ENCODE measurements around the gene HOXB4.

HOXB4 gene

DNA sequence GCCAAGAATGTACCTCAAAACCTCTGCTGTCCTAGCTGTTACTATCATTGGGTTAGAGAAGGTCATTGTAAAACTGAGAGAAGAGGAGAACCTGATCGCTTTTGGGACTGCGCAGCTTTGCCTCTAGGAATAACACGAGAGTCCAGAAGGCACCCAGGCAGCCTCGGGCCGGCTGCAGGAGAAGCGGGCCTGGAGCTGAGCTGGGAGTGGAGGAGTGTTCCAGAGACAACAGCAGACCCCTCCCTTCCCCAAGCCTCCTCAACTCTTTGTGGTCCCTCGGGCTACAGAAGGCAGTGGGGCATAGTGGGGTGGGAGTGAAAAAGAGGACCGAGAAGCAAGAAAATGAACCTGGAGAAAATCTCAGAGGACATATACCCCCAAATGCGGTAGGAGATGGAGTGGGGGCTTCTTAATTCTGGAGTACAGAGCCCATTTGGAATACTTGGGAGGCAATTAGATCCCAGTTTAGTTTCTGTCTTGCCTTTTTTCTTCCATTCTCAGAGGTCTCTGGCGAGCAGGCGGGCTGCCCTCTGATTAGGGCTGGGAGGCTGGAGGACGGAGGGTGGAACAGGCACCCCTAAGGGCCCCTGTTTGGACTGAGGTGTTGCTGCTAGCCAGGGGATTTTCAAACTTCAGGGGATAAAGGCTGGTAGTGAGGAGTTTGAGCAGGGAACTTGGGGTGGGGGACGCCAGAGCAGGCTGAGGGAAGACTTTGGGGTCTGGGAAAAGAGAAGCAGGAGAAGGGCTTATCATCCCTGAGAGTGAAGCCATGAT lies 19.9 kb downstream of the HOXB4 start:
- no peak for DNase-seq (ENCODE audit: low read depth)
- H3K4me3 ChIP-seq (ENCODE audit: low read length), result peak overlapping the region; percentile 20
- TF ChIP-seq, protein P1, sequence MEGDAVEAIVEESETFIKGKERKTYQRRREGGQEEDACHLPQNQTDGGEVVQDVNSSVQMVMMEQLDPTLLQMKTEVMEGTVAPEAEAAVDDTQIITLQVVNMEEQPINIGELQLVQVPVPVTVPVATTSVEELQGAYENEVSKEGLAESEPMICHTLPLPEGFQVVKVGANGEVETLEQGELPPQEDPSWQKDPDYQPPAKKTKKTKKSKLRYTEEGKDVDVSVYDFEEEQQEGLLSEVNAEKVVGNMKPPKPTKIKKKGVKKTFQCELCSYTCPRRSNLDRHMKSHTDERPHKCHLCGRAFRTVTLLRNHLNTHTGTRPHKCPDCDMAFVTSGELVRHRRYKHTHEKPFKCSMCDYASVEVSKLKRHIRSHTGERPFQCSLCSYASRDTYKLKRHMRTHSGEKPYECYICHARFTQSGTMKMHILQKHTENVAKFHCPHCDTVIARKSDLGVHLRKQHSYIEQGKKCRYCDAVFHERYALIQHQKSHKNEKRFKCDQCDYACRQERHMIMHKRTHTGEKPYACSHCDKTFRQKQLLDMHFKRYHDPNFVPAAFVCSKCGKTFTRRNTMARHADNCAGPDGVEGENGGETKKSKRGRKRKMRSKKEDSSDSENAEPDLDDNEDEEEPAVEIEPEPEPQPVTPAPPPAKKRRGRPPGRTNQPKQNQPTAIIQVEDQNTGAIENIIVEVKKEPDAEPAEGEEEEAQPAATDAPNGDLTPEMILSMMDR (conservative IDR thresholded peaks at IDR 0.05; ENCODE audit: low read length), result no peak

DNA sequence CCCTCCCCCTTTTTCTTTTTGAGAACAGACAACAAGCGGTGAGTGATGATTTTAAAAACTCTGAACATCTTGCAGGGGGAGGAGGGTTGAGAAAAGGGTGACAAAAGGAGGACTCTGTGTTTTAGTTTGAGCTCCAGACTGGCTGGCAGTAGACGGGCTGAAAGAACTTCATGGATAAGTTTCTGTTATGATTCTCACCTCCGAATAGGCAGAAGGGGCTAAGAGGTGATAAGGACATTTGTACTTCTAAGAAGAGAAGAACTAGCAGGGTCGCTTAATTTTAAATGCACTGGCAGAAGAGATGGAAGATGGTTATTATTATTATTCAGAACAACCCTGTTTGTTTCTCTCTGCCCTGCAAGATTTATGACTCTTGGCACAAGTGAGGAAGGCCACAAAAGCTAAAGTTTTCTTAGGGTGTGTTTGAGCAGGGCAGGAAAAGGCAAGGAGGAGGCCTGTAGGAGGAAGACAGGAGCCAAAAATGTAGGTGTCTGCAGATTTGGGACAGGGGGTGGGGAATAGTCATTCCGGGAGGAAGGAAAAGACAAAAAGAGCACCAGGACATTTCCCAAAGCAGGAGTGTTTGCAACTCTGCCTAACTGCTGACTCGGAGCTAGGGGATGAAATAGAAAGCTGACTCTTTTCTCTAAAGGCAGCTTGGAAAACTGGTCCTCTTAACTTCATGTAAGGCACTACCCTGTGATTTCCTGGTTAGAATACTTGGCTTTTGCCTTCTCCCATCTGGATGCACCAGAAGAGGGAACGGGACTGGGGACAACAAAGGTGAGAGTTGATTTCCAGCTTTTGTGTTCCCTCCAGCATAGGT lies 21.4 kb downstream of the HOXB4 start:
- TF ChIP-seq, protein P1 (conservative IDR thresholded peaks at IDR 0.05; ENCODE audit: low read length), result no peak
- H3K4me3 ChIP-seq (ENCODE audit: low read length), result peak overlapping the region; percentile 20
- no peak for DNase-seq (ENCODE audit: low read depth)

DNA sequence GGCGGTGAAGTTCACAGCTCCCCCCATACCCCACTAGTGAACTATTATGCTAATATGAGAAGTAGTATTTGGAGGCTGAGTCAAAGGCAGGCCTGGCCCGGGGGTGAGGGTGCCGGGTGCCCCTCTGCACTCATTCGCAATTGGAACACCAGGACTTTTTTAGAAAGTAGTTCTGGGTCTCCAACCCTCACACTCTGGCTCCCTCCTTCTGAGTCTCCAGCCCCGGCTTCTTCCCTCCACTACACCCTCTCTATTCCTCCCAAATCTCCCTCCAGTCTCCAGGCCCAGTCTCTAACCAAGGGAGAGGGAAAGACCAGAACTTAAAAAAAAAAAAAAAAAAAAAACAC lies 21.9 kb downstream of the HOXB4 start:
- TF ChIP-seq, protein P1 (conservative IDR thresholded peaks at IDR 0.05; ENCODE audit: low read length), result no peak
- DNase-seq (ENCODE audit: low read depth), result no peak
- peak overlapping the region; percentile 60 for H3K4me3 ChIP-seq (ENCODE audit: low read length)

DNA sequence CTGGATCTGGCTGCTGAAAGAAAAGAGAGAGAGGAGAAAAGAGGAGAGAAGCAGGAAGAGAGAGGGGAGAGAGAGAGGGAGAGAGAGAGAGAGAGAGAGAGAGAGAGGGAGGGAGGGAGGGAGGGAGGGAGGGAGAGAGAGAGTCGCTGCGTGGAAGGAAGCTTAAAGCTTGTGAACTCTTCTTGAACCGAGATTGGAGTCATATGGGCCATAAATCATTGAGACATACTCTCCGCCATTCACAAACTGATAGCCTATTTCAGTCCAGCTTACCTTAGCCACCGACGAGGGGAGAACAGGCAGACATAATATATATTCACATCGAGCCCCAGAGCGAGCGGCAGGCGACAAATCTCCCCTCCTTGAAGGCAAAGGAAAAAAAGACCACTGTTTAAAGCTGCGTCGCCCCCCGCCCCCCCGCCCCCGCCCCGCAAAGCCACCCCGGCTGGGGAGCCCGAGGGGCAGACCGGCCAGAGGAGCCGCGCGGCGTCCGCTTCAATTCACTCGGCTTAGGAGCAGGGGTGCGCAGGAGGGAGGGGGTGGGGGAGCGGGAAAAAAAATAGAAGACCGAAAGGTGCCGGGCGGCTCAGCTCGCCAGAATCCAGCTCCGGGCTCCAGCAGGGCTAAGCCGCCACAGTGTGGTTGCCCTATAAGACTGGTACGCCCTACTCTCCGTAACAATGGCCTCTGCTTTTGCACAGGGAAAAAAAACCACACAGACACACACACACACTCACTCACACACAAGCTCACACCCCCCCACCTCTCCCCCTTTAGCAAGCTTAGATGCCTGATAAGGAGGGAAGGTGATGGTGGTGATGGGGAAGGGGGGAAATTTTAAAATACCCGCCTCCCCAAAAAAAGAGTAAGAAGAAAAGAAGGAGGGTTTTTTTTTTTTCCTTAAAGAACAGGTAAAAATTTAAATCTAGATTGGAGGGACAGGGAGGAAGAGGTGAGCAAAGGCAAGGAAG lies 22.6 kb downstream of the HOXB4 start:
- H3K4me3 ChIP-seq (ENCODE audit: low read length), result peak overlapping the region; percentile 60
- peak; percentile 95 for DNase-seq (ENCODE audit: low read depth)

DNA sequence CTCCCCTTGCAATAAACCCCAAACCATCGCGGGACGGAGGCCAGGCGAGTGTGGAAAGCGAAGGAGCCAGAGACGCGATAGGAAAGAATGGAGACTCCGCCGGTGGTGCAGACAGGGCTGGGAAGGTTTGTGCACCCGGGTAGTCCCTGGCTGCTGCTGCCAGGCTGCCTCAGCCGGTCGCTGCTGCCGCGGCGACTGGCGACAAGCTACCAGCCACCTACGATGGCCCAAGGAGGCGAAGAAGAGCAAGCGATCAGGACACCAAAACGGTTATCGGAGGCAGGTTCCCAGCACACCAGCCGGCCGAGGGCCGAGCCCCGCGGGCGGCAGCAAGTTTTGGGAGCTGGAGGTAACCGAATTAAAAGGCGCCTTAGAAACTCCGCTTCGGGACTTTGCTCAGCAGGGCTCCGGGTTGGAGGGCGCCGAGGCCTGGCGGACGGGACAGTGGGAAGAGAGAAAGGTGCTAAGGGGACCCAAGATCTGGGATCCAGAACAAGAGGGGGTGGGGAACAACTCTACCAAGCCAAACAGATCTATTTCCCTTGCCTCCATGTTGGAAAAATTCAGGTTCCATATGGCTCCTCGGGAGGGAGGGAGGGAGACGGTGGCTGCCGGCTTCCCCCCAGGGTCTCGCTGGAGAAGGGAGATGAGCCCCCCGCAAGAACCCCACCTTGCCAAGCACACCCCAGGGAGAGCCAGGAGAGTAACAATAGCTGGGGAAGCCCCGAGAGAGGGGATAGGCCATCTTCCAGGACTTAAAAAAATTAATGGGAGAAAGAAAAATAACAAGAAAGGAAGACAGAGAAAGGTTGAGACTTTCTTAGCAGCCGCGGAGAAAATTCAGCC lies 23.5 kb downstream of the HOXB4 start:
- DNase-seq (ENCODE audit: low read depth), result no peak
- TF ChIP-seq, protein P1 (conservative IDR thresholded peaks at IDR 0.05; ENCODE audit: low read length), result no peak
- H3K4me3 ChIP-seq (ENCODE audit: low read length), result peak overlapping the region; percentile 60

More for the DNA sequence above, 22.6 kb downstream of the HOXB4 start:
- TF ChIP-seq, protein P1 (conservative IDR thresholded peaks at IDR 0.05; ENCODE audit: low read length), result no peak

DNA sequence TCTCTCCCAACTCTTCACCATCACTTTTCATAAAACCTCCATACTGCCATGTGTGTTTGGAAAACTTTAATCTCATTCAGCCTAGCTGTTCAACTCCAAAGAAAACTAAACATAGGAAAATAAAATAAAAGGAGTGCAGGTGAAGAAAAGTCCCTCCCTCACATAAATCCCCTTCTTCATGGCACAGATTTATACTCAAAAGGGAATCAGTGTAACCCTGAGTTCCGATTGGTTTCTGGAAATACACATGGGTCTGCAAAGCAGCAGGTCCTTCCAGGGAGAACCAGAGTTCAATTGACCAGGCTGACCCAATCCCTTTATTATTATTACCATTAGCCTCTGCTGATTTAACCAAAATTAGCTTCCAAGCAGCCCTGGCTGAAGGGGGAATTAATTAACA lies 24.3 kb downstream of the HOXB4 start:
- no peak for DNase-seq (ENCODE audit: low read depth)
- H3K4me3 ChIP-seq (ENCODE audit: low read length), result peak overlapping the region; percentile 60
- TF ChIP-seq, protein P1 (conservative IDR thresholded peaks at IDR 0.05; ENCODE audit: low read length), result no peak
